ENCODE results near the gene ENDOU.

GRCh38 chr12:47752121-47752520 lies 26.8 kb upstream of the ENDOU start:
- TF ChIP-seq CTCF (IDR thresholded peaks at IDR 0.05 in 2 of 3, conservative IDR thresholded peaks at IDR 0.05 in 1 of 3; ENCODE audit: borderline replicate concordance in 1 of 3, insufficient read depth in 1 of 3, low read depth in 2 of 3, low read length in 2 of 3) (no peak), CEBPB (IDR thresholded peaks at IDR 0.05; ENCODE audit: low read depth) (no peak), JUND (IDR thresholded peaks at IDR 0.05) (no peak), POLR2AphosphoS5 (IDR thresholded peaks at IDR 0.05; ENCODE audit: low read depth, low read length) (no peak), POLR2A (IDR thresholded peaks at IDR 0.05; ENCODE audit: borderline replicate concordance, extremely low read depth, insufficient read depth, insufficient read length) (no peak), ZNF274 (IDR thresholded peaks at IDR 0.05; ENCODE audit: low read depth, low read length) (no peak), EZH2 (IDR thresholded peaks at IDR 0.05) (no peak), ELF1 (IDR thresholded peaks at IDR 0.05; ENCODE audit: borderline replicate concordance, low read depth) (no peak), REST (IDR thresholded peaks at IDR 0.05; ENCODE audit: low read depth) (no peak), CBX3 (IDR thresholded peaks at IDR 0.05; ENCODE audit: low read depth) (no peak)
